ENCODE results near the gene SUPT20HL2. TPM values are rescaled to one million over a fixed set of nuclear protein-coding genes. Genes with fewer than 3 reads are reported as not detected.

The SUPT20HL2 gene
- polyA plus RNA-seq, 1 of the 3 experiments (the other 2 are of a cell fraction): not detected

DNA sequence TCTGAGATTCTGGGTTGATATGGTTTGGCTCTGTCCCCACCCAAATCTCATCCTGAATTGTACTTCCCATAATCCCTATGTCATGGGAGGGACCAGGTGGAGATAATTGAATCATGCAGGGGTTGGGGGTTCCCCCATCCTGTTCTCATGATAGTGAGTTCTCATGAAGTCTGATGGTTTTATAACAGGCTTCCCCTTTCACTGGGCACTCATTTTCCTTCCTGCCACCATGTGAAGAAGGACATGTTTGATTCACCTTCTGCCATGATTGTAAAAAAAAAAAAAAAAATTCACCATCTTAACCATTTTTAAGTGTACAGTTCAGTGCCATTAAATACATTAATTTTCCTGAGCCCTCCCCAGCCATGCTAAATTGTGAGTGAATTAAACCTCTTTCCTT, 42.6 kb downstream of the SUPT20HL2 start:
- Histone ChIP-seq H3K27me3 (ENCODE audit: insufficient read depth) (peaks cover 21% of the 10 kb centered on the region; the same call in 1 of the 2 replicates), H3K4me3 (ENCODE audit: low read depth in 2 of 2, low read length in 1 of 2) (no peak overlapping the region), H2AFZ (ENCODE audit: low read depth) (no peak overlapping the region), H3K79me2 (ENCODE audit: insufficient read depth) (no peaks in the 10 kb centered on the region), H3F3A (replicated peaks; ENCODE audit: insufficient read depth) (no peaks in the 10 kb centered on the region), H3K9ac (no peak overlapping the region), H4K20me1 (ENCODE audit: insufficient read depth) (no peaks in the 10 kb centered on the region), H3K4me1 (ENCODE audit: control insufficient read depth in 1 of 2, insufficient read depth in 2 of 2, low read depth in 1 of 2, low read length in 1 of 2) (no peaks in the 10 kb centered on the region), H3K9me2 (no peaks in the 10 kb centered on the region), H3K36me3 (replicated peaks in 1 of 2; ENCODE audit: control insufficient read depth in 1 of 2, insufficient read depth in 2 of 2, low read length in 1 of 2) (no peaks in the 10 kb centered on the region), H3K9me3 (no peaks in the 10 kb centered on the region), H3K4me2 (no peak overlapping the region), H3K27ac (ENCODE audit: low read depth in 2 of 2, low read length in 1 of 2) (no peak overlapping the region)
- no peak for TF ChIP-seq JUND (IDR thresholded peaks at IDR 0.05)
- TF ChIP-seq RFX5 (IDR thresholded peaks at IDR 0.05; ENCODE audit: low read length): no peak
- no peak for TF ChIP-seq FOXJ3 (CRISPR knock-in tag; IDR thresholded peaks at IDR 0.05)
- TF ChIP-seq EP300 (IDR thresholded peaks at IDR 0.05; ENCODE audit: borderline replicate concordance in 1 of 2, low read depth in 1 of 2, low read length in 1 of 2): no peak
- TF ChIP-seq RCOR1 (IDR thresholded peaks at IDR 0.05; ENCODE audit: low read length): no peak
- TF ChIP-seq MXI1 (IDR thresholded peaks at IDR 0.05; ENCODE audit: low read depth, low read length): no peak
- no peak for TF ChIP-seq SIN3A (IDR thresholded peaks at IDR 0.05; ENCODE audit: borderline replicate concordance, low read depth, low read length)
- TF ChIP-seq, protein P1, sequence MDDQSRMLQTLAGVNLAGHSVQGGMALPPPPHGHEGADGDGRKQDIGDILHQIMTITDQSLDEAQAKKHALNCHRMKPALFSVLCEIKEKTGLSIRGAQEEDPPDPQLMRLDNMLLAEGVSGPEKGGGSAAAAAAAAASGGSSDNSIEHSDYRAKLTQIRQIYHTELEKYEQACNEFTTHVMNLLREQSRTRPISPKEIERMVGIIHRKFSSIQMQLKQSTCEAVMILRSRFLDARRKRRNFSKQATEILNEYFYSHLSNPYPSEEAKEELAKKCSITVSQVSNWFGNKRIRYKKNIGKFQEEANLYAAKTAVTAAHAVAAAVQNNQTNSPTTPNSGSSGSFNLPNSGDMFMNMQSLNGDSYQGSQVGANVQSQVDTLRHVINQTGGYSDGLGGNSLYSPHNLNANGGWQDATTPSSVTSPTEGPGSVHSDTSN (IDR thresholded peaks at IDR 0.05): no peak
- no peak for TF ChIP-seq GATA2 (CRISPR knock-in tag; IDR thresholded peaks at IDR 0.05)
- TF ChIP-seq, protein P2, sequence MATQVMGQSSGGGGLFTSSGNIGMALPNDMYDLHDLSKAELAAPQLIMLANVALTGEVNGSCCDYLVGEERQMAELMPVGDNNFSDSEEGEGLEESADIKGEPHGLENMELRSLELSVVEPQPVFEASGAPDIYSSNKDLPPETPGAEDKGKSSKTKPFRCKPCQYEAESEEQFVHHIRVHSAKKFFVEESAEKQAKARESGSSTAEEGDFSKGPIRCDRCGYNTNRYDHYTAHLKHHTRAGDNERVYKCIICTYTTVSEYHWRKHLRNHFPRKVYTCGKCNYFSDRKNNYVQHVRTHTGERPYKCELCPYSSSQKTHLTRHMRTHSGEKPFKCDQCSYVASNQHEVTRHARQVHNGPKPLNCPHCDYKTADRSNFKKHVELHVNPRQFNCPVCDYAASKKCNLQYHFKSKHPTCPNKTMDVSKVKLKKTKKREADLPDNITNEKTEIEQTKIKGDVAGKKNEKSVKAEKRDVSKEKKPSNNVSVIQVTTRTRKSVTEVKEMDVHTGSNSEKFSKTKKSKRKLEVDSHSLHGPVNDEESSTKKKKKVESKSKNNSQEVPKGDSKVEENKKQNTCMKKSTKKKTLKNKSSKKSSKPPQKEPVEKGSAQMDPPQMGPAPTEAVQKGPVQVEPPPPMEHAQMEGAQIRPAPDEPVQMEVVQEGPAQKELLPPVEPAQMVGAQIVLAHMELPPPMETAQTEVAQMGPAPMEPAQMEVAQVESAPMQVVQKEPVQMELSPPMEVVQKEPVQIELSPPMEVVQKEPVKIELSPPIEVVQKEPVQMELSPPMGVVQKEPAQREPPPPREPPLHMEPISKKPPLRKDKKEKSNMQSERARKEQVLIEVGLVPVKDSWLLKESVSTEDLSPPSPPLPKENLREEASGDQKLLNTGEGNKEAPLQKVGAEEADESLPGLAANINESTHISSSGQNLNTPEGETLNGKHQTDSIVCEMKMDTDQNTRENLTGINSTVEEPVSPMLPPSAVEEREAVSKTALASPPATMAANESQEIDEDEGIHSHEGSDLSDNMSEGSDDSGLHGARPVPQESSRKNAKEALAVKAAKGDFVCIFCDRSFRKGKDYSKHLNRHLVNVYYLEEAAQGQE (IDR thresholded peaks at IDR 0.05; ENCODE audit: low read depth, low read length): no peak
- TF ChIP-seq, protein P3, sequence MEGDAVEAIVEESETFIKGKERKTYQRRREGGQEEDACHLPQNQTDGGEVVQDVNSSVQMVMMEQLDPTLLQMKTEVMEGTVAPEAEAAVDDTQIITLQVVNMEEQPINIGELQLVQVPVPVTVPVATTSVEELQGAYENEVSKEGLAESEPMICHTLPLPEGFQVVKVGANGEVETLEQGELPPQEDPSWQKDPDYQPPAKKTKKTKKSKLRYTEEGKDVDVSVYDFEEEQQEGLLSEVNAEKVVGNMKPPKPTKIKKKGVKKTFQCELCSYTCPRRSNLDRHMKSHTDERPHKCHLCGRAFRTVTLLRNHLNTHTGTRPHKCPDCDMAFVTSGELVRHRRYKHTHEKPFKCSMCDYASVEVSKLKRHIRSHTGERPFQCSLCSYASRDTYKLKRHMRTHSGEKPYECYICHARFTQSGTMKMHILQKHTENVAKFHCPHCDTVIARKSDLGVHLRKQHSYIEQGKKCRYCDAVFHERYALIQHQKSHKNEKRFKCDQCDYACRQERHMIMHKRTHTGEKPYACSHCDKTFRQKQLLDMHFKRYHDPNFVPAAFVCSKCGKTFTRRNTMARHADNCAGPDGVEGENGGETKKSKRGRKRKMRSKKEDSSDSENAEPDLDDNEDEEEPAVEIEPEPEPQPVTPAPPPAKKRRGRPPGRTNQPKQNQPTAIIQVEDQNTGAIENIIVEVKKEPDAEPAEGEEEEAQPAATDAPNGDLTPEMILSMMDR (IDR thresholded peaks at IDR 0.05): no peak
- TF ChIP-seq, protein P4, sequence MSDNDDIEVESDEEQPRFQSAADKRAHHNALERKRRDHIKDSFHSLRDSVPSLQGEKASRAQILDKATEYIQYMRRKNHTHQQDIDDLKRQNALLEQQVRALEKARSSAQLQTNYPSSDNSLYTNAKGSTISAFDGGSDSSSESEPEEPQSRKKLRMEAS (IDR thresholded peaks at IDR 0.05; ENCODE audit: low read depth): no peak
- TF ChIP-seq, protein P5, sequence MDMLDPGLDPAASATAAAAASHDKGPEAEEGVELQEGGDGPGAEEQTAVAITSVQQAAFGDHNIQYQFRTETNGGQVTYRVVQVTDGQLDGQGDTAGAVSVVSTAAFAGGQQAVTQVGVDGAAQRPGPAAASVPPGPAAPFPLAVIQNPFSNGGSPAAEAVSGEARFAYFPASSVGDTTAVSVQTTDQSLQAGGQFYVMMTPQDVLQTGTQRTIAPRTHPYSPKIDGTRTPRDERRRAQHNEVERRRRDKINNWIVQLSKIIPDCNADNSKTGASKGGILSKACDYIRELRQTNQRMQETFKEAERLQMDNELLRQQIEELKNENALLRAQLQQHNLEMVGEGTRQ (IDR thresholded peaks at IDR 0.05; ENCODE audit: borderline replicate concordance, low read depth, low read length): no peak
- no peak for TF ChIP-seq POLR2AphosphoS5 (IDR thresholded peaks at IDR 0.05; ENCODE audit: low read depth, low read length)
- TF ChIP-seq MEF2A (IDR thresholded peaks at IDR 0.05; ENCODE audit: borderline replicate concordance, low read depth): no peak
- no peak for TF ChIP-seq RAD21 (IDR thresholded peaks at IDR 0.05; ENCODE audit: low read length)
- no peak for TF ChIP-seq FOSL2 (IDR thresholded peaks at IDR 0.05; ENCODE audit: borderline replicate concordance, low read depth)
- CTCF ChIA-PET: interaction anchor here (1.4 kb wide), 1 partner anchor 228 kb away, joined by 3 read pairs; no protein-coding TSS in a partner anchor
- POLR2A ChIA-PET: no interaction called here
- DNase-seq: no peak

Measured in SK-N-SH (cell line).